RKO (cell line): ENCODE measurements around the gene GLE1.
"Not testable (repeated sequence)": the region's sequence is repeated elsewhere in the genome, so short reads cannot be mapped to it uniquely, and the experiment has no call there.

ENCODE experiments used
- DNase-seq: peaks from one replicate; pipeline ENCODE4 v3.0.0-alpha.2; 2016; ENCODE audit warnings: low spot score

The GLE1 gene

GRCh38 chr9:128552153-128552743 lies 47.7 kb downstream of the GLE1 start, which contains the start of gene SPTAN1:
Gene SPTAN1 (plus strand): TSS chr9:128552587. CDS start chr9:128566741, 14,154 bp downstream.
- peak; percentile 97 for DNase-seq

- peak; percentile 69 for DNase-seq
These were observed 48.4 kb downstream of the GLE1 start for GRCh38 chr9:128552744-128553440.

- DNase-seq: peak; percentile 92
These were observed 49.2 kb downstream of the GLE1 start for GRCh38 chr9:128553728-128554127.

- peak; percentile 92 for DNase-seq
These were observed 49.8 kb downstream of the GLE1 start for GRCh38 chr9:128554155-128554862.

- peak; percentile 68 for DNase-seq
These were observed 50.7 kb downstream of the GLE1 start for GRCh38 chr9:128555180-128555721.

GRCh38 chr9:128556276-128556675 lies 51.8 kb downstream of the GLE1 start:
- no peak for DNase-seq

- DNase-seq: no peak
These were observed 52.6 kb downstream of the GLE1 start for GRCh38 chr9:128556926-128557634.

GRCh38 chr9:128558431-128559310 lies 54.2 kb downstream of the GLE1 start:
- peak; percentile 50 for DNase-seq

- no peak for DNase-seq
These were observed 61.1 kb downstream of the GLE1 start for GRCh38 chr9:128565578-128565977.

- peak; percentile 65 for DNase-seq
These were observed 64.1 kb downstream of the GLE1 start for GRCh38 chr9:128568470-128569078.

GRCh38 chr9:128575469-128575868 lies 71.0 kb downstream of the GLE1 start:
- no peak for DNase-seq

GRCh38 chr9:128575916-128576315 lies 71.4 kb downstream of the GLE1 start:
- no peak for DNase-seq

GRCh38 chr9:128577206-128577605 lies 72.7 kb downstream of the GLE1 start:
- no peak for DNase-seq

- no peak for DNase-seq
These were observed 74.7 kb downstream of the GLE1 start for GRCh38 chr9:128579194-128579593.

- no peak for DNase-seq
These were observed 76.2 kb downstream of the GLE1 start for GRCh38 chr9:128580731-128581130.

GRCh38 chr9:128585155-128585554 lies 80.6 kb downstream of the GLE1 start:
- DNase-seq: not testable (repeated sequence)

- not testable (repeated sequence) for DNase-seq
These were observed 82.4 kb downstream of the GLE1 start for GRCh38 chr9:128586934-128587333.

GRCh38 chr9:128587453-128587852 lies 82.9 kb downstream of the GLE1 start:
- no peak for DNase-seq

- no peak for DNase-seq
These were observed 84.2 kb downstream of the GLE1 start for GRCh38 chr9:128588581-128589233.
